GM10266 (cell line): ENCODE data around the gene CHI3L2.

Source experiments
- DNase-seq: peaks from one replicate; pipeline ENCODE4 v3.0.0; 2012; ENCODE audit errors: extremely low spot score
- TF ChIP-seq, protein P1 (sequence below): IDR thresholded peaks from 2 replicates; pipeline ENCODE4 v1.5.1; 2012; ENCODE audit warnings: mild to moderate bottlenecking, low read depth; ENCODE audit not compliant: control insufficient read depth, insufficient read depth; ENCODE audit errors: missing control alignments

CHI3L2 gene

DNA sequence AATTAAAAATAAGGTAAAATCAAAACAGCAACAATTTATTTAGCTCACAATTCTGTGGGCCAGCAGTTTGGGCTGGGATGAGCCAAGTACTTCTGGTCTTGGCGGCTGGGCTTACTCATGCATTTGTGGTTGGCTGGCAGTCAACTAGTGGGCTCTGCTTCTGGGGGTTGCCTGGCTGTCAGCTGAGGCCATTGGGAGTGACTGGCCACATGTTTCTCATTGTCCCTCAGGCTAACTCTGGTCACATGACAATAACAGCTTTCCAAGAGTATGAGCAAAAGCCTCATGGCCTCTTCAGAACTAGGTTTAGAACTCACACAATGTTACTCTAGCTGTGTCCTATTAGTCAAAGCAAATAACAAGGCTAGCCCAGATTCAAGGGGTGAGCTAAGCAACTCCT is 47.6 kb downstream of the CHI3L2 start:
- TF ChIP-seq, protein P1, sequence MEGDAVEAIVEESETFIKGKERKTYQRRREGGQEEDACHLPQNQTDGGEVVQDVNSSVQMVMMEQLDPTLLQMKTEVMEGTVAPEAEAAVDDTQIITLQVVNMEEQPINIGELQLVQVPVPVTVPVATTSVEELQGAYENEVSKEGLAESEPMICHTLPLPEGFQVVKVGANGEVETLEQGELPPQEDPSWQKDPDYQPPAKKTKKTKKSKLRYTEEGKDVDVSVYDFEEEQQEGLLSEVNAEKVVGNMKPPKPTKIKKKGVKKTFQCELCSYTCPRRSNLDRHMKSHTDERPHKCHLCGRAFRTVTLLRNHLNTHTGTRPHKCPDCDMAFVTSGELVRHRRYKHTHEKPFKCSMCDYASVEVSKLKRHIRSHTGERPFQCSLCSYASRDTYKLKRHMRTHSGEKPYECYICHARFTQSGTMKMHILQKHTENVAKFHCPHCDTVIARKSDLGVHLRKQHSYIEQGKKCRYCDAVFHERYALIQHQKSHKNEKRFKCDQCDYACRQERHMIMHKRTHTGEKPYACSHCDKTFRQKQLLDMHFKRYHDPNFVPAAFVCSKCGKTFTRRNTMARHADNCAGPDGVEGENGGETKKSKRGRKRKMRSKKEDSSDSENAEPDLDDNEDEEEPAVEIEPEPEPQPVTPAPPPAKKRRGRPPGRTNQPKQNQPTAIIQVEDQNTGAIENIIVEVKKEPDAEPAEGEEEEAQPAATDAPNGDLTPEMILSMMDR, result no peak
- no peak for DNase-seq

DNA sequence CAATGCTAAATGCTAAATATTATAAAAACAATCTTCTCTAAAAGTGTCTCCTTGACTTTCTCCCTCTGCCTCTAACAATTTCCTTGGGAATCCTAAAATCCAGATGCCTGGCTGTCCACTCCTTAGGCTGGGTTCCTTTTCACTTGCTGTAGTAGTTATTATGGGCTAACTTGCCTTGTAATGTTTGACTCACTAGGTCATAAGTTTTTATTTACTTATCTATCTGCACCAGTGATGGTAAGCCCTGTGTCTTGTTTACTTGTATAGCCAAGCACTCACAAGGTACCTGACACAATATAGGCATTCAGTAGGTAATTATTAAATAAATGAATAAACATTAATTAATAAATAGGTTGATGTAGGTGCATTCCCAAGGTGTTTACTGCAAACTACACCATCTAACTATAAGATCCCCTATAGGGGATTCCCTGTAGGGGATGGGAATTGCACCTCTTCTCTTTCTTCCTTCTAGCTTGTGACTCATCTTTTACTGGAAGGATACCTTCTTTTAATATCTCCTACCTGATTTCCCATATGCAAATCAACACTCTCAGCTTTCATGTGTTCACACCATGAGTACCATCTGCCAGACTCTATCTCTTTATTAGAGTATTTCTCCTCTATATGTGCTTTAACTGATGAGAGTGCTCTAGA is 48.4 kb downstream of the CHI3L2 start:
- TF ChIP-seq, protein P1, result no peak
- DNase-seq, result no peak

DNA sequence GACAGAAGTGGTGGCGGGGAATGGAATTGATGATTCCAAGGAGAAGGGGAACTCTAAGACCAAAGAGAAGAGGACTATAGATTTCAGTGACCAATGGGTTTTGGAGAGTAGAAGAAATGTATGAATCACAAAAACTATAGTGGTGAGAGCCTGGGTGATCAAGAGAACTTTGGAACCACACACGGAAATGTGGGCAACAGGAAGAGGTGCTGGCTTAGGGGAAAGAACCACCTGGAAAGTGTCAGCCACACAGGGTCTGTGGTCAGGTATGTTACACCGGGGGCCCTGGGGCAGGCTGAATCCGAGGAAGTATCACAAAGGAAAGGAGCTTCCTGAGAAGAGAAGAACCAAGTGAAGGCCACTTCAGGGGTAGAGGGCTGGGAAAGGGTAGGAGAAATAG is 51.6 kb downstream of the CHI3L2 start:
- no peak for DNase-seq
- TF ChIP-seq, protein P1, result no peak

DNA sequence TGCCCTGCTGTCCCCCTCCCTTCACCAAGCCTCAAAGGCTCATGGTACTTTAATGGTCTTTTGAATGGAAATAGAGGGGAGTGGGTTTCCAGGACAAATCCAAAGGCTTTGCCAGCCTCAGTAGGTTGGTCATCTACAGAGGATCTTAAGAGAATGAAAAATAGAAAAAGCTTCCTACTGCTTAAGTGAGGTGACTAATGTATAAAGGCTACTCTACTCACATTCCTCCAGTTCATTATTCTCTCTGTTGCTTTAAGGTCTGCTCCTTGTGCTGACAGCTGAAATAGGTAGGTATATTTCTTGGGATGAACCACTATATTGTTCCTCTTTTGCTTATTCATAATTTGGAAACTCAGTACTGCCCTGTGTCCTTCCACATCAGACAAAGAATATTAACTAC is 52.8 kb downstream of the CHI3L2 start:
- TF ChIP-seq, protein P1, result no peak
- no peak for DNase-seq

DNA sequence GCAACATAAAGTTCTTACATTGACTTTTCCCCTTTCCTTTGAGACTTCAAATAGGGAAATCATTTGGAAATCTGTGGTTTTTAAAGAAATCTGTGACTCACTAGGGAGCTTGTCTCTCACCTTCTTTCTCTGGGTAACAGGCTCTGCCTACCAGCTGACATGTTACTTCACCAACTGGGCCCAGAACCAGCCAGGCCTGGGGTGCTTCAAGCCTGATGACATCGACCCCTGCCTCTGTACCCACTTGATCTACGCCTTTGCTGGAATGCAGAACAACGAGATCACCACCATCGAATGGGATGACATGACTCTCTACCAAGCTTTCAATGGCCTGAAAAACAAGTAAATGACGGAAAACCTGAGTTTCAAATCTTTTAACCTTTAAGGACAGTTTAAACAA is 53.9 kb downstream of the CHI3L2 start:
- DNase-seq, result no peak
- TF ChIP-seq, protein P1, result no peak

DNA sequence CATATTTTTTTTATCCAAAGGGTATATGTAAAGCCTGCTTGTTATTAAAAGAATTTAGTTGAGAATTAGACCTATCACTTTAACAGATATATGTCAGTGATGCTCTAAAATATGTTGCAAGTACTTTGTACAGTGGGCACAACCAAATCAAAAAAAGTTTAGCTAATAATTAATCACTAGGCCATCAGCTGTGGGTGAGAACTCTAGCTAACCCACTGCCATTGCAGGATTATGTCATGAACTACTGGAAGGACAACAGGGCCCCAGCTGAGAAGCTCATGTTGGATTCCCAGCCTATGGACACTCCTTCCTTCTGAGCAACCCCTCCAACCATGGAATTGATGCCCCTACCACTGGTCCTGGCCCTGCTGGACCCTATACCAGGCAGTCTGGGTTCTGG is 56.3 kb downstream of the CHI3L2 start:
- TF ChIP-seq, protein P1, result no peak

DNA sequence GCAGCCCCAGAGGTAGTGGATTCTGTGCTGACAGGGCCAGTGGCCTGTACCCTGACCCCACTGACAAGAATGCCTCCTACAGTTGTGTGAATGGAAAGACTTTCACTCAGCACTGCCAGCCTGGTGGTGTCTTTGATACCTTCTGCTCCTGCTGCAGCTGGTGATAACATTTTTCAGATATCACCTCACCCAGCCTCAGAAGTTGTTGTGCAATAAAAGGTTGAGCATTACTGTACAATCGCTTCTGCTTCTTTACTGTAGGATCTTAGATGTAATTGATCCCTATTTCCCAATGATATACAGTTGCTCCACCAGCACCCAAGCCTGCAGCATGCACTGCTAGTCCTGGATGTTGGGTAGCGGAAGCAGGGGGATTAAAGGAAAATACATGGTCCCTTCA is 58.4 kb downstream of the CHI3L2 start:
- no peak for DNase-seq
- TF ChIP-seq, protein P1, result no peak

More for the DNA sequence above, 56.3 kb downstream of the CHI3L2 start:
- no peak for DNase-seq
